Measurements from ENCODE around the gene ZNF135.

The ZNF135 gene

GRCh38 chr19:58088521-58089052, 29.5 kb downstream of the ZNF135 start:
- no peak for DNase-seq (ENCODE audit: low read depth)
- no peak overlapping the region for H3K4me3 ChIP-seq (ENCODE audit: low read depth, low read length)
- TF ChIP-seq CTCF (IDR thresholded peaks at IDR 0.05; ENCODE audit: low read depth, low read length, missing control alignments): no peak
- in situ Hi-C loops (cut with HindIII; ENCODE audit: low sequenced_read_pairs): no loop called here

GRCh38 chr19:58089846-58090245, 30.8 kb downstream of the ZNF135 start:
- no peak for DNase-seq (ENCODE audit: low read depth)
- no peak overlapping the region for H3K4me3 ChIP-seq (ENCODE audit: low read depth, low read length)
- in situ Hi-C loops (cut with HindIII; ENCODE audit: low sequenced_read_pairs): no loop called here
- TF ChIP-seq CTCF (IDR thresholded peaks at IDR 0.05; ENCODE audit: low read depth, low read length, missing control alignments): no peak

- no peak overlapping the region for H3K4me3 ChIP-seq (ENCODE audit: low read depth, low read length)
- in situ Hi-C loops (cut with HindIII; ENCODE audit: low sequenced_read_pairs): no loop called here
- no peak for DNase-seq (ENCODE audit: low read depth)
- TF ChIP-seq CTCF (IDR thresholded peaks at IDR 0.05; ENCODE audit: low read depth, low read length, missing control alignments): no peak
Observed at GRCh38 chr19:58091251-58091995, 32.3 kb downstream of the ZNF135 start.

- no peak for DNase-seq (ENCODE audit: low read depth)
- no peak overlapping the region for H3K4me3 ChIP-seq (ENCODE audit: low read depth, low read length)
- in situ Hi-C loops (cut with HindIII; ENCODE audit: low sequenced_read_pairs): no loop called here
- no peak for TF ChIP-seq CTCF (IDR thresholded peaks at IDR 0.05; ENCODE audit: low read depth, low read length, missing control alignments)
Observed at GRCh38 chr19:58093071-58093470, 34.0 kb downstream of the ZNF135 start.

GRCh38 chr19:58095328-58095727, 36.2 kb downstream of the ZNF135 start:
- DNase-seq (ENCODE audit: low read depth): no peak
- no peak overlapping the region for H3K4me3 ChIP-seq (ENCODE audit: low read depth, low read length)
- no peak for TF ChIP-seq CTCF (IDR thresholded peaks at IDR 0.05; ENCODE audit: low read depth, low read length, missing control alignments)
- in situ Hi-C loops (cut with HindIII; ENCODE audit: low sequenced_read_pairs): no loop called here

GRCh38 chr19:58096884-58097283, 37.8 kb downstream of the ZNF135 start:
- TF ChIP-seq CTCF (IDR thresholded peaks at IDR 0.05; ENCODE audit: low read depth, low read length, missing control alignments): no peak
- no peak for DNase-seq (ENCODE audit: low read depth)
- peak overlapping the region; percentile 96 for H3K4me3 ChIP-seq (ENCODE audit: low read depth, low read length)
- in situ Hi-C loops (cut with HindIII; ENCODE audit: low sequenced_read_pairs): no loop called here
